Neural progenitor cell (in vitro differentiated cells): ENCODE results near the gene SYT15. TPM values are rescaled to one million over a fixed set of nuclear protein-coding genes. Genes with fewer than 3 reads are reported as not detected.
"Not testable (repeated sequence)": the region's sequence is repeated elsewhere in the genome, so short reads cannot be mapped to it uniquely, and the experiment has no call there.

Experiments
- DNase-seq: peaks from one replicate; pipeline ENCODE4 v3.0.0-alpha.2; 2016; ENCODE audit warnings: low spot score
- H2AFZ ChIP-seq: fragments of 200-600 bp; sonication (generic); replicated peaks from 2 replicates; pipeline ENCODE4 v1.6.1; 2016; ENCODE audit warnings: antibody characterized with exemption
- H3F3A ChIP-seq: fragments of 200-600 bp; sonication (generic); 2 replicates; pipeline ENCODE4 v1.6.1; 2016; ENCODE audit warnings: antibody characterized with exemption, low read depth
- H3K27ac ChIP-seq: fragments of 200-600 bp; sonication (generic); 2 replicates; pipeline ENCODE4 v1.5.1; 2016; ENCODE audit warnings: mild to moderate bottlenecking
- H3K27me3 ChIP-seq: fragments of 200-600 bp; sonication (generic); 2 replicates; pipeline ENCODE4 v1.6.1; 2016; ENCODE audit warnings: mild to moderate bottlenecking, moderate library complexity
- H3K36me3 ChIP-seq: fragments of 200-600 bp; sonication (generic); 2 replicates; pipeline ENCODE4 v1.5.1; 2016
- H3K4me1 ChIP-seq: fragments of 200-600 bp; sonication (generic); 2 replicates; pipeline ENCODE4 v1.6.1; 2016; ENCODE audit warnings: mixed run types
- H3K4me2 ChIP-seq: fragments of 200-600 bp; sonication (generic); 2 replicates; pipeline ENCODE4 v1.6.1; 2016
- H3K4me3 ChIP-seq: fragments of 200-600 bp; sonication (generic); 2 replicates; pipeline ENCODE4 v1.5.1; 2016
- H3K79me2 ChIP-seq: fragments of 200-600 bp; sonication (generic); 2 replicates; pipeline ENCODE4 v1.6.1; 2016; ENCODE audit warnings: low read depth
- H3K9ac ChIP-seq: fragments of 200-600 bp; sonication (generic); 2 replicates; pipeline ENCODE4 v1.6.1; 2016
- H3K9me3 ChIP-seq: fragments of 200-600 bp; sonication (generic); 2 replicates; pipeline ENCODE4 v1.5.1; 2016; ENCODE audit warnings: low read depth
- H4K20me1 ChIP-seq: fragments of 200-600 bp; sonication (generic); 2 replicates; pipeline ENCODE4 v1.6.1; 2016; ENCODE audit warnings: low read depth
- H3K27ac Mint-ChIP-seq: 3 replicates; pipeline ENCODE4 v1.8.0; 2021; ENCODE audit warnings: mixed read lengths
- H3K27me3 Mint-ChIP-seq: 2 replicates; pipeline ENCODE4 v1.8.0; 2022; ENCODE audit warnings: low read depth, mild to moderate bottlenecking, inconsistent platforms, moderate library complexity, mixed read lengths; ENCODE audit not compliant: insufficient read depth
- H3K36me3 Mint-ChIP-seq: 3 replicates; pipeline ENCODE4 v1.8.0; 2021; ENCODE audit warnings: mixed read lengths
- H3K4me1 Mint-ChIP-seq: 3 replicates; pipeline ENCODE4 v1.8.0; 2021; ENCODE audit warnings: mixed read lengths
- H3K4me3 Mint-ChIP-seq: 3 replicates; pipeline ENCODE4 v1.8.0; 2021; ENCODE audit warnings: mild to moderate bottlenecking, moderate library complexity, mixed read lengths
- H3K9me3 Mint-ChIP-seq: 3 replicates; pipeline ENCODE4 v1.8.0; 2020; ENCODE audit warnings: mixed read lengths
- total RNA-seq: library from RNA; depleted of rRNA; stranded (reverse); fragments of >200 nt; gene quantifications from 2 replicates; pipeline ENCODE4 v1.2.3, GENCODE V29; 2015; ENCODE audit warnings: low replicate concordance
- TF ChIP-seq, protein P1 (sequence below): fragments of 200-600 bp; sonication (generic); IDR thresholded peaks from 2 replicates; pipeline ENCODE4 v1.5.1; 2017; ENCODE audit warnings: antibody characterized with exemption, mild to moderate bottlenecking

The SYT15 gene
- total RNA-seq, 1 donor from 2014 or later, result 0.17 TPM

DNA sequence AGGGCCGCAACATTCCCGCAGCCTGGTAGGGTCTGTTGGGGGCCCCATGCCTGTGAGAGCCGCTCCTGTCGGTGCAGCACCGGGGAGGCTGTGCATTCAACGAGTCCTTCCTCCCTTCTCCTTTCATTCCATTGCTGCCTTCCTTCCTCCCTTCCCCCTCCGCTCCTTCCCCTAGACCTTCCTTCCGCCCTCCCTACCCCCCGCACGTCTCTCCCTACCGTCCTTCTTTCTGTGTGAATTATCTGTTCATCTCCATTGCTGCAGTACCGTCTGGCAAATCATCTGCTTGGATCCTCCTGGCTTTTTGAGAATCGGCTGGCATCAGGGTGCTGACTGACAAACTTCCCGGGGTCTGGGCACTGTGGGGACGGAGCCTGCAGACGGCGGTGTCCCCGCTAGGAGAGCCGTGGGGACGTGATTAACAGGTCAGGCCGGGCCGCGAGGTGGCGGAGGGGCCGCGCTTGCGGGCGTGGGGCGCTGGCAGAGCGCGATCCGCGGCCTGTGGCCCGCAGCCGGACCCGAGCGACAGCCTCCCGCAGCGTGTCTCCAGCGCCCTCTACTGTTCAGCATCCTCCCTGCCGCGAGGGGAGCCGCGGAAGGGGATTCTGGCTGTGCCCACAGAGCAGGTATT is 18.8 kb downstream of the SYT15 start:
- not testable (repeated sequence) for H3K27ac ChIP-seq, H3K79me2 ChIP-seq, H3K36me3 Mint-ChIP-seq, H3K4me1 Mint-ChIP-seq, H3K9ac ChIP-seq, H3K27me3 Mint-ChIP-seq, H3K9me3 Mint-ChIP-seq, H3K9me3 ChIP-seq, H3K27me3 ChIP-seq, H3K36me3 ChIP-seq, H3K27ac Mint-ChIP-seq, H3F3A ChIP-seq, H3K4me1 ChIP-seq, H4K20me1 ChIP-seq
- DNase-seq, result peak; percentile 1
- Histone ChIP-seq H3K4me2 (peak overlapping the region; percentile 68), H2AFZ (peak overlapping the region; percentile 89), H3K4me3 (peak overlapping the region; percentile 51)
- H3K4me3 Mint-ChIP-seq, result peak overlapping the region; percentile 73
- TF ChIP-seq, protein P1, sequence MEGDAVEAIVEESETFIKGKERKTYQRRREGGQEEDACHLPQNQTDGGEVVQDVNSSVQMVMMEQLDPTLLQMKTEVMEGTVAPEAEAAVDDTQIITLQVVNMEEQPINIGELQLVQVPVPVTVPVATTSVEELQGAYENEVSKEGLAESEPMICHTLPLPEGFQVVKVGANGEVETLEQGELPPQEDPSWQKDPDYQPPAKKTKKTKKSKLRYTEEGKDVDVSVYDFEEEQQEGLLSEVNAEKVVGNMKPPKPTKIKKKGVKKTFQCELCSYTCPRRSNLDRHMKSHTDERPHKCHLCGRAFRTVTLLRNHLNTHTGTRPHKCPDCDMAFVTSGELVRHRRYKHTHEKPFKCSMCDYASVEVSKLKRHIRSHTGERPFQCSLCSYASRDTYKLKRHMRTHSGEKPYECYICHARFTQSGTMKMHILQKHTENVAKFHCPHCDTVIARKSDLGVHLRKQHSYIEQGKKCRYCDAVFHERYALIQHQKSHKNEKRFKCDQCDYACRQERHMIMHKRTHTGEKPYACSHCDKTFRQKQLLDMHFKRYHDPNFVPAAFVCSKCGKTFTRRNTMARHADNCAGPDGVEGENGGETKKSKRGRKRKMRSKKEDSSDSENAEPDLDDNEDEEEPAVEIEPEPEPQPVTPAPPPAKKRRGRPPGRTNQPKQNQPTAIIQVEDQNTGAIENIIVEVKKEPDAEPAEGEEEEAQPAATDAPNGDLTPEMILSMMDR, result peak; percentile 23

DNA sequence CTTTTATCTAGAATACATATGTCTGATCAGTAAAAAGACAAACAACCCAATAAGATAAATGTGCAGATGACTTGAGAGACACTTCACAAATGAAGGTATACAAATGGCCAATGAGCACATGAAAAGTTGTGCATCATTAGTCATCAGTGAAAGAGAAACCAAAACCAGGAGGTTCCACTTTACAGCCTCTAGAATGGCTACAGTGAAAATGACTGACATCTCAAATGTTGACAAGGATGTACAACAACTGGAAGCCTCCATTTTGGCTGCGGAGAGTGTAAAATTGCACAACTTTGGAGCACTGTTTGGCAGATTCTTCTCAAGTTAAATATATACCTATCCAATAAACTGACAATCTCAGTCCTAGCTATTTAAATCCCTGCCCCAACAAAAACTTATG is 21.6 kb downstream of the SYT15 start:
- H3K4me2 ChIP-seq, H3K9ac ChIP-seq, H3K36me3 ChIP-seq, H3K4me1 ChIP-seq, DNase-seq, H3K79me2 ChIP-seq, H3K9me3 ChIP-seq, H3K4me3 Mint-ChIP-seq, H3K27me3 Mint-ChIP-seq, H3K27ac Mint-ChIP-seq, H3K4me1 Mint-ChIP-seq, H3K9me3 Mint-ChIP-seq, H3K36me3 Mint-ChIP-seq, H3F3A ChIP-seq, H2AFZ ChIP-seq, H4K20me1 ChIP-seq, H3K4me3 ChIP-seq, H3K27ac ChIP-seq, H3K27me3 ChIP-seq: not testable (repeated sequence)

DNA sequence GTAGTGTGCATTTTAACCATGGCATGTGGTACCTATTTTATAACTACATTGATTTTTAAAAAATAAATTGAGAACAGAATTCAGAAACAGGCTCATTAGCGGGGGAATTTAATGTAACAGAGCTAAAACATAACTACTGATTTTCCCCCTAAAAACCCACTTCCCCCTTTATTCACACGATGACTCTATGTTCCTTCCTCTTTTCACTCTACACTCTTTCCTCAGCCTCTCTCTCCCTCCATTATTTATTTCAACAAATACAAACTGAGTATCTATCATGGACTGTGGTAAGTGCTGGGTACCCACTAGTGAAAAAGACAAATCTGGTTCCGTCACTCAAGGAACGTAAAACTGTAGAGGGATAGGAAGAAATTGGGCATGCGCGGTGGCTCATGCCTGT is 36.6 kb downstream of the SYT15 start:
- H3K4me1 Mint-ChIP-seq, H3K9me3 ChIP-seq, H4K20me1 ChIP-seq, H3K4me3 Mint-ChIP-seq, H3K4me3 ChIP-seq, H2AFZ ChIP-seq, H3K27ac ChIP-seq, H3K36me3 Mint-ChIP-seq, H3K4me1 ChIP-seq, H3K36me3 ChIP-seq, DNase-seq, H3K4me2 ChIP-seq, H3K9me3 Mint-ChIP-seq, H3K9ac ChIP-seq, H3F3A ChIP-seq, H3K27me3 ChIP-seq, H3K27ac Mint-ChIP-seq, H3K27me3 Mint-ChIP-seq, H3K79me2 ChIP-seq: not testable (repeated sequence)

DNA sequence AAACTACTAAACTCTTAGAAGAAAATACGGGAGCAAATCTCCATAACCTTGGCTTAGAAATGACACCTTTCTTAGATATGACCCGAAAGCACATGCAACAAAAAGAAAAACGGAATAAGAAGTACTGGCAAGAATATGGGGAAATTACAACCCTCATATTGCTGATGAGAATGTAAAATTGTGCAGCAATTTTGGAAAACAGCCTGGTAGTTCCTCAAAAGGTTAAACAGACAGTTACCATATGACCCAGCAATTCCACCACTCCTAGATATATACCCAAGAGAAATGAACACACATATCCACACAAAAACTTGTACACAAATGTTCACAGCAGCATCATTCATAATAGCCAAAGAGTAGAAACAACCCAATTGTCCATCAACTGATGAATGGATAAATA is 37.3 kb downstream of the SYT15 start:
- not testable (repeated sequence) for H3K27ac ChIP-seq, H3K9me3 ChIP-seq, H3K9me3 Mint-ChIP-seq, H3K4me3 Mint-ChIP-seq, H2AFZ ChIP-seq, H3K36me3 Mint-ChIP-seq, H3K27me3 Mint-ChIP-seq, H3K4me3 ChIP-seq, DNase-seq, H3K4me1 ChIP-seq, H3K36me3 ChIP-seq, H3K4me2 ChIP-seq, H4K20me1 ChIP-seq, H3K79me2 ChIP-seq, H3K4me1 Mint-ChIP-seq, H3K9ac ChIP-seq, H3K27ac Mint-ChIP-seq, H3F3A ChIP-seq, H3K27me3 ChIP-seq

DNA sequence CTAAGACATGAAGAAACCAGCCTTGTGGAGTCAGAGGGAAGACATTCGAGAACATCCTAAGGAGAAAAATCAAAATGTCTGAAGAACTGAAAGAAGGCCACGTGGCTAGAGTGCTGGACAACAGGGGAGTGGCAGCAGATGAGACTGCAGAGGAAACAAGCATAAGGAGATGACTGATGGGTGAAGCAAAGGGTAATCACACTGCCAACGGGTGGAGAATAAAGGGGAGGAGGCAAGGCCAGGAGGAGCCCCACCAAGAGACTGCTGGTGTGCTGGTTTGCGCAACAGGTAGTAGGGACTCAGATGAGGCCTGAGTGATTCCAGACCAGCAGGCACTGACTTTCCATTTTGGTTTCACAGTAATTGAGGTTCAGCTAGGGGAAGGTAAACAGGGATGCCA is 38.2 kb downstream of the SYT15 start:
- not testable (repeated sequence) for DNase-seq, H3K4me1 ChIP-seq, H3K36me3 ChIP-seq, H3K4me1 Mint-ChIP-seq, H3K9me3 Mint-ChIP-seq, H3K27ac ChIP-seq, H3K27me3 Mint-ChIP-seq, H3K4me2 ChIP-seq, H3F3A ChIP-seq, H3K36me3 Mint-ChIP-seq, H2AFZ ChIP-seq, H3K4me3 ChIP-seq, H3K9me3 ChIP-seq, H3K27me3 ChIP-seq, H4K20me1 ChIP-seq, H3K27ac Mint-ChIP-seq, H3K9ac ChIP-seq, H3K79me2 ChIP-seq, H3K4me3 Mint-ChIP-seq

DNA sequence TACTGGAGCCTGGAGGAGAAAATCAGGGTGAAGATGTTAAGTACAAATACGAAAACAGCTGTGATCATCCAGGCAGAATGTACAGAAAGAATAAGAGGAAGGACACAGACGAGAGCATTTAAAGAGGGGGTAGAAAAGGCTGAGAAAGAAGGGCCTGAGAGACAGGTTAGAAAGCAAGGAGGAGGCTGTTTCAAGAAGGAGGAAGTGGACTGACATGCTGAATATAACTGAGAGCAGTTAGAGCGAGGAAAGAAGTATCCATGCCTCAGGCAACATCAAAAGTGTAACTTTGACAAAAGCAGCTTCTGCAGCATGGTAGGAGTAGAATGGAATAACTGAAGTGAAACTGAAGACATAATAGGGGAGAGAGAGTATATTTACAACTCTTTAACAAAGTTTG is 39.0 kb downstream of the SYT15 start:
- not testable (repeated sequence) for H3K4me1 Mint-ChIP-seq, H3K36me3 Mint-ChIP-seq, H3K79me2 ChIP-seq, DNase-seq, H3K27me3 ChIP-seq, H2AFZ ChIP-seq, H3K4me3 Mint-ChIP-seq, H3K27me3 Mint-ChIP-seq, H3K9me3 ChIP-seq, H3K9me3 Mint-ChIP-seq, H3K27ac Mint-ChIP-seq, H3K4me1 ChIP-seq, H3K36me3 ChIP-seq, H4K20me1 ChIP-seq, H3K4me3 ChIP-seq, H3F3A ChIP-seq, H3K27ac ChIP-seq, H3K9ac ChIP-seq, H3K4me2 ChIP-seq

DNA sequence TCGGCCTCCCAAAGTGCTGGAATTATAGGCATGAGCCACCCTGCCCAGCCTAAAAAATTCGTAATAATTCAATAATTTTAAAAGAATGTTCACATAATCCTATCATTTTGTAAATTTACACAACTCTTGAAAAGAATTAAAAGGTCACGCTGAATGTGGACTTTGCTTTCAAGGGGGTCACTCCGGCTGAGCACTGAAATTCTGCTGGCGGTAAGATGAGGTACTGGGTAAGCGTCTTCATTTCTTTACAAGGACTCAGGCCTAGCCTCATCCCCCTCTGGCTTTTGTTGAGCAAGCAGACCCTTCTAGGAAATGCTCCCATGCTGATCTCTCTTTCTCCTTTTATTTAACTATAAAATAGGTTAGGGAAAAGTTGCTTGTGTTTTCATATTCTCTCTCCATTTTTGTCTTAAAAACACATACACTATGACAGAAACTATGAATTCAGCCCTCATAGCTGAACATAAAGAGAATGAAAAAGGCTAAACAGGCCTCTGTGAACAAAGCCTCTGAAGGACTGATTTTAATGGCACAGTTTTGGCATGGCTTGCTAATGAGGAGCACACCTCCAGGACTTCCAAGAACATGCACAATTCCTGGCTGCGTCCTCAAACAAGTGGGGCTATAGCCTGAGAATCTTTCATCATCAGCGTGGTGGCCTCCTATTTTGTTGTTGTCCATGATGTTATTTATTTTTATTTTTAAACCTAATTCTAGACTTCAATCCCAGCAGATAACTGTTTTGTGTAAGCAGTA is 45.1 kb downstream of the SYT15 start:
- not testable (repeated sequence) for H3K27ac Mint-ChIP-seq, H3K4me3 ChIP-seq, H3K27ac ChIP-seq, H2AFZ ChIP-seq, H3F3A ChIP-seq, H3K27me3 ChIP-seq, H3K9ac ChIP-seq, H3K4me2 ChIP-seq, DNase-seq, H3K9me3 ChIP-seq, H3K36me3 ChIP-seq, H3K4me1 Mint-ChIP-seq, H3K4me1 ChIP-seq, H3K4me3 Mint-ChIP-seq, H3K36me3 Mint-ChIP-seq, H3K27me3 Mint-ChIP-seq, H3K79me2 ChIP-seq, H4K20me1 ChIP-seq, H3K9me3 Mint-ChIP-seq
